ENCODE measurements around the gene ALAS1.

DNA sequence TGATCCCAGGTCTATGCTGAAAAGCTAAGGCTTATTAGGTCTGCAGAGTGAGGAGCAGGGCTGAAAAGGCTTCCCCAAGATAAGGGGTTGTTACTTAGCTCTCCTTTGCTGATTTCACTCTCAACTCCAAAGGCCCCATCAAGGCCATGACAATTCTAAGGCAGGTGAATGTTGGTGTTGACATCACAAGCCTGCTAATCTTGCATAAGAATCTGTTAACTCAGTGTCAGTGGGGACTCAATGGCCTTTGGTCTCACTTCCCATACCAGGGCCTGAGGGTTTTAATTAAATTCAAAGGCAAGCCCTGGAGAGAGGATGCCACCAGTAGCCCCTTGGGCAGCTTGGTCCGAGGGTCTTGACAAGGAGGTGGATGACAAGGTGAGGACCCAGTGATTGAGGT, 9.4 kb upstream of the ALAS1 start:
- TF ChIP-seq, protein P1, sequence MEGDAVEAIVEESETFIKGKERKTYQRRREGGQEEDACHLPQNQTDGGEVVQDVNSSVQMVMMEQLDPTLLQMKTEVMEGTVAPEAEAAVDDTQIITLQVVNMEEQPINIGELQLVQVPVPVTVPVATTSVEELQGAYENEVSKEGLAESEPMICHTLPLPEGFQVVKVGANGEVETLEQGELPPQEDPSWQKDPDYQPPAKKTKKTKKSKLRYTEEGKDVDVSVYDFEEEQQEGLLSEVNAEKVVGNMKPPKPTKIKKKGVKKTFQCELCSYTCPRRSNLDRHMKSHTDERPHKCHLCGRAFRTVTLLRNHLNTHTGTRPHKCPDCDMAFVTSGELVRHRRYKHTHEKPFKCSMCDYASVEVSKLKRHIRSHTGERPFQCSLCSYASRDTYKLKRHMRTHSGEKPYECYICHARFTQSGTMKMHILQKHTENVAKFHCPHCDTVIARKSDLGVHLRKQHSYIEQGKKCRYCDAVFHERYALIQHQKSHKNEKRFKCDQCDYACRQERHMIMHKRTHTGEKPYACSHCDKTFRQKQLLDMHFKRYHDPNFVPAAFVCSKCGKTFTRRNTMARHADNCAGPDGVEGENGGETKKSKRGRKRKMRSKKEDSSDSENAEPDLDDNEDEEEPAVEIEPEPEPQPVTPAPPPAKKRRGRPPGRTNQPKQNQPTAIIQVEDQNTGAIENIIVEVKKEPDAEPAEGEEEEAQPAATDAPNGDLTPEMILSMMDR (optimal IDR thresholded peaks at IDR 0.05 in 1 of 3, IDR thresholded peaks at IDR 0.05 in 1 of 3, conservative IDR thresholded peaks at IDR 0.05 in 1 of 3; ENCODE audit: extremely low read depth in 1 of 3, insufficient read depth in 2 of 3, low read length in 3 of 3), result no peak
- TF ChIP-seq EZH2 (IDR thresholded peaks at IDR 0.05; ENCODE audit: low read length), result no peak
